HAP-1 (cell line): ENCODE data around the gene NXPH2.
A peak's percentile ranks its signal among the peaks of the same experiment; 100 is the strongest.

Source experiments
- DNase-seq, 2 experiments: peaks; one replicate each; pipeline ENCODE4 v3.0.0-alpha.2; 2016 to 2020; ENCODE audit warnings: low spot score in 2 of 2
- H3K27me3 ChIP-seq: fragments of 250-450 bp; sonication (Bioruptor Pico); 2 replicates; pipeline ENCODE4 v1.5.1; 2020; ENCODE audit warnings: low read depth, mild to moderate bottlenecking, moderate library complexity
- H3K36me3 ChIP-seq: fragments of 250-450 bp; sonication (Bioruptor Pico); replicated peaks from 2 replicates; pipeline ENCODE4 v1.5.1; 2020; ENCODE audit warnings: mild to moderate bottlenecking
- H3K4me1 ChIP-seq: fragments of 250-450 bp; sonication (Bioruptor Pico); 2 replicates; pipeline ENCODE4 v1.5.1; 2020; ENCODE audit warnings: mild to moderate bottlenecking
- H3K4me3 ChIP-seq: fragments of 250-450 bp; sonication (Bioruptor Pico); 2 replicates; pipeline ENCODE4 v1.5.1; 2020; ENCODE audit warnings: mild to moderate bottlenecking, moderate library complexity
- H3K9me3 ChIP-seq: fragments of 250-450 bp; sonication (Bioruptor Pico); 2 replicates; pipeline ENCODE4 v1.5.1; 2020; ENCODE audit warnings: mild to moderate bottlenecking, moderate library complexity
- in situ Hi-C: fragments of 300-500 bp; cut with MboI; formaldehyde crosslinking; loops from 3 replicates; pipeline ENCODE4 v1.14.3; 2020; ENCODE audit warnings: low sequenced_read_pairs, inconsistent platforms, mixed read lengths

NXPH2 gene

GRCh38 chr2:138779781-138780445, at the start of gene NXPH2:
TSS of gene NXPH2 (minus strand) at chr2:138780390. CDS start at chr2:138780241, 149 bp downstream.
- Histone ChIP-seq H3K4me1 (peaks cover 9% of the 10 kb centered on the region), H3K36me3 (no peaks in the 10 kb centered on the region), H3K9me3 (no peaks in the 10 kb centered on the region), H3K27me3 (no peaks in the 10 kb centered on the region), H3K4me3 (no peak within 1 kb of the TSS)
- in situ Hi-C loops = no loop called here
- no peak for DNase-seq

- no peaks in the 10 kb centered on the region for H3K4me1 ChIP-seq
- in situ Hi-C loops = loop anchor here (10.0 kb wide), 1 partner anchor 935 kb away; no protein-coding TSS in a partner anchor
- no peaks in the 10 kb centered on the region for H3K27me3 ChIP-seq
- H3K9me3 ChIP-seq = no peaks in the 10 kb centered on the region
- DNase-seq = peak; percentile 63 to 77
- no peak overlapping the region for H3K4me3 ChIP-seq
- H3K36me3 ChIP-seq = no peaks in the 10 kb centered on the region
Observed at GRCh38 chr2:138829326-138829919, 49.2 kb upstream of the NXPH2 start.

- Histone ChIP-seq H3K9me3 (no peaks in the 10 kb centered on the region), H3K27me3 (no peaks in the 10 kb centered on the region), H3K36me3 (no peaks in the 10 kb centered on the region), H3K4me3 (no peak overlapping the region), H3K4me1 (peaks cover 5% of the 10 kb centered on the region; the same call in 1 of the 2 replicates)
- peak; percentile 32 to 71 for DNase-seq
- in situ Hi-C loops = loop anchor here (10.0 kb wide), 1 partner anchor 933 kb away; no protein-coding TSS in a partner anchor
Observed at GRCh38 chr2:138827426-138828054, 47.4 kb upstream of the NXPH2 start.

- no peak for DNase-seq
- Histone ChIP-seq H3K9me3 (no peaks in the 10 kb centered on the region), H3K4me1 (peaks cover 5% of the 10 kb centered on the region; the same call in 1 of the 2 replicates), H3K27me3 (no peaks in the 10 kb centered on the region), H3K4me3 (no peak overlapping the region), H3K36me3 (no peaks in the 10 kb centered on the region)
- in situ Hi-C loops = loop anchor here (10.0 kb wide), 1 partner anchor 929 kb away; no protein-coding TSS in a partner anchor
Observed at GRCh38 chr2:138823666-138824065, 43.5 kb upstream of the NXPH2 start.

- in situ Hi-C loops = loop anchor here (10.0 kb wide), 1 partner anchor 925 kb away; no protein-coding TSS in a partner anchor
- Histone ChIP-seq H3K27me3 (no peaks in the 10 kb centered on the region), H3K9me3 (no peaks in the 10 kb centered on the region), H3K4me1 (peaks cover 5% of the 10 kb centered on the region; the same call in 1 of the 2 replicates), H3K4me3 (no peak overlapping the region), H3K36me3 (no peaks in the 10 kb centered on the region)
- no peak for DNase-seq
Observed at GRCh38 chr2:138819964-138820363, 39.8 kb upstream of the NXPH2 start.

- Histone ChIP-seq H3K36me3 (no peaks in the 10 kb centered on the region), H3K9me3 (no peaks in the 10 kb centered on the region), H3K27me3 (no peaks in the 10 kb centered on the region), H3K4me1 (no peaks in the 10 kb centered on the region), H3K4me3 (no peak overlapping the region)
- DNase-seq = no peak
- in situ Hi-C loops = no loop called here
Observed at GRCh38 chr2:138818556-138818955, 38.4 kb upstream of the NXPH2 start.

- no peak overlapping the region for H3K4me3 ChIP-seq
- peak in 1 of 2 experiments; percentile 25 for DNase-seq
- no peaks in the 10 kb centered on the region for H3K27me3 ChIP-seq
- in situ Hi-C loops = no loop called here
- no peaks in the 10 kb centered on the region for H3K36me3 ChIP-seq
- H3K9me3 ChIP-seq = no peaks in the 10 kb centered on the region
- no peaks in the 10 kb centered on the region for H3K4me1 ChIP-seq
Observed at GRCh38 chr2:138814123-138814898, 34.1 kb upstream of the NXPH2 start.

- no peak overlapping the region for H3K4me3 ChIP-seq
- in situ Hi-C loops = no loop called here
- no peaks in the 10 kb centered on the region for H3K9me3 ChIP-seq
- H3K27me3 ChIP-seq = no peaks in the 10 kb centered on the region
- H3K36me3 ChIP-seq = no peaks in the 10 kb centered on the region
- no peaks in the 10 kb centered on the region for H3K4me1 ChIP-seq
- DNase-seq = no peak
Observed at GRCh38 chr2:138811431-138811830, 31.2 kb upstream of the NXPH2 start.

- no peaks in the 10 kb centered on the region for H3K36me3 ChIP-seq
- no peak overlapping the region for H3K4me3 ChIP-seq
- in situ Hi-C loops = no loop called here
Observed at GRCh38 chr2:138794724-138795123, 14.5 kb upstream of the NXPH2 start.

GRCh38 chr2:138787053-138787666, 7.0 kb upstream of the NXPH2 start:
- H3K4me1 ChIP-seq = no peaks in the 10 kb centered on the region
- in situ Hi-C loops = no loop called here
- H3K4me3 ChIP-seq = no peak overlapping the region
- no peaks in the 10 kb centered on the region for H3K27me3 ChIP-seq
- H3K36me3 ChIP-seq = no peaks in the 10 kb centered on the region
- peak; percentile 54 to 56 for DNase-seq
- H3K9me3 ChIP-seq = no peaks in the 10 kb centered on the region

More at GRCh38 chr2:138794724-138795123, 14.5 kb upstream of the NXPH2 start:
- no peaks in the 10 kb centered on the region for H3K4me1 ChIP-seq
- no peaks in the 10 kb centered on the region for H3K9me3 ChIP-seq
- no peaks in the 10 kb centered on the region for H3K27me3 ChIP-seq
- no peak for DNase-seq

GRCh38 chr2:138782383-138782782, 2.2 kb upstream of the NXPH2 start:
- Histone ChIP-seq H3K4me1 (peaks cover 9% of the 10 kb centered on the region), H3K36me3 (no peaks in the 10 kb centered on the region), H3K4me3 (no peak overlapping the region), H3K27me3 (no peaks in the 10 kb centered on the region), H3K9me3 (no peaks in the 10 kb centered on the region)
- no peak for DNase-seq
- in situ Hi-C loops = no loop called here

GRCh38 chr2:138780908-138781307, 718 bp upstream of the NXPH2 start:
- in situ Hi-C loops = no loop called here
- no peaks in the 10 kb centered on the region for H3K36me3 ChIP-seq
- H3K27me3 ChIP-seq = no peaks in the 10 kb centered on the region
- no peak for DNase-seq
- no peaks in the 10 kb centered on the region for H3K9me3 ChIP-seq
- no peak overlapping the region for H3K4me3 ChIP-seq
- H3K4me1 ChIP-seq = peaks cover 9% of the 10 kb centered on the region

- Histone ChIP-seq H3K4me1 (peaks cover 9% of the 10 kb centered on the region), H3K4me3 (no peak overlapping the region), H3K36me3 (no peaks in the 10 kb centered on the region), H3K27me3 (no peaks in the 10 kb centered on the region), H3K9me3 (no peaks in the 10 kb centered on the region)
- DNase-seq = no peak
- in situ Hi-C loops = no loop called here
Observed at GRCh38 chr2:138780446-138780880, 273 bp upstream of the NXPH2 start.
